KMS-11 (cell line): ENCODE results near the gene SYNDIG1.

Source experiments
- H2AFZ ChIP-seq: fragments of 200-600 bp; sonication (generic); 2 replicates; pipeline ENCODE4 v1.6.1; 2016; ENCODE audit warnings: antibody characterized with exemption, mixed run types, low read depth
- H3K27ac ChIP-seq: fragments of 200-600 bp; sonication (generic); 2 replicates; pipeline ENCODE4 v1.6.1; 2016; ENCODE audit warnings: mild to moderate bottlenecking, mixed run types
- H3K27me3 ChIP-seq: fragments of 200-600 bp; sonication (generic); 2 replicates; pipeline ENCODE4 v1.6.1; 2017; ENCODE audit warnings: mild to moderate bottlenecking, low read depth, mixed run types, moderate library complexity; ENCODE audit not compliant: insufficient read depth
- H3K36me3 ChIP-seq: fragments of 200-600 bp; sonication (generic); 2 replicates; pipeline ENCODE4 v1.6.1; 2017; ENCODE audit warnings: mild to moderate bottlenecking, mixed run types; ENCODE audit not compliant: insufficient read depth
- H3K4me1 ChIP-seq: fragments of 200-600 bp; sonication (generic); 2 replicates; pipeline ENCODE4 v1.6.1; 2016; ENCODE audit warnings: mild to moderate bottlenecking, low read depth, mixed run types; ENCODE audit not compliant: poor library complexity, severe bottlenecking
- H3K4me2 ChIP-seq: fragments of 200-600 bp; sonication (generic); 2 replicates; pipeline ENCODE4 v1.7.0; 2016; ENCODE audit warnings: mild to moderate bottlenecking, mixed run types
- H3K4me3 ChIP-seq: fragments of 200-600 bp; sonication (generic); IDR thresholded peaks from 2 replicates; pipeline ENCODE4 v1.6.1; 2017; ENCODE audit warnings: low read depth, low read length, mixed read lengths; ENCODE audit not compliant: insufficient read depth
- H3K79me2 ChIP-seq: fragments of 200-600 bp; sonication (generic); 2 replicates; pipeline ENCODE4 v1.6.1; 2016; ENCODE audit warnings: low read depth, mixed run types; ENCODE audit not compliant: insufficient read depth
- H3K9ac ChIP-seq: fragments of 200-600 bp; sonication (generic); 2 replicates; pipeline ENCODE4 v1.6.1; 2016; ENCODE audit warnings: mild to moderate bottlenecking, mixed run types
- H4K20me1 ChIP-seq: fragments of 200-600 bp; sonication (generic); 2 replicates; pipeline ENCODE4 v1.6.1; 2016; ENCODE audit warnings: mild to moderate bottlenecking, mixed run types; ENCODE audit not compliant: insufficient read depth
- CTCF ChIP-seq: fragments of 200-600 bp; sonication (generic); conservative IDR thresholded peaks from 2 replicates; pipeline ENCODE4 v1.6.1; 2017; ENCODE audit warnings: low read depth, mild to moderate bottlenecking, antibody characterized with exemption, low read length, moderate library complexity, mixed read lengths

SYNDIG1 gene

DNA sequence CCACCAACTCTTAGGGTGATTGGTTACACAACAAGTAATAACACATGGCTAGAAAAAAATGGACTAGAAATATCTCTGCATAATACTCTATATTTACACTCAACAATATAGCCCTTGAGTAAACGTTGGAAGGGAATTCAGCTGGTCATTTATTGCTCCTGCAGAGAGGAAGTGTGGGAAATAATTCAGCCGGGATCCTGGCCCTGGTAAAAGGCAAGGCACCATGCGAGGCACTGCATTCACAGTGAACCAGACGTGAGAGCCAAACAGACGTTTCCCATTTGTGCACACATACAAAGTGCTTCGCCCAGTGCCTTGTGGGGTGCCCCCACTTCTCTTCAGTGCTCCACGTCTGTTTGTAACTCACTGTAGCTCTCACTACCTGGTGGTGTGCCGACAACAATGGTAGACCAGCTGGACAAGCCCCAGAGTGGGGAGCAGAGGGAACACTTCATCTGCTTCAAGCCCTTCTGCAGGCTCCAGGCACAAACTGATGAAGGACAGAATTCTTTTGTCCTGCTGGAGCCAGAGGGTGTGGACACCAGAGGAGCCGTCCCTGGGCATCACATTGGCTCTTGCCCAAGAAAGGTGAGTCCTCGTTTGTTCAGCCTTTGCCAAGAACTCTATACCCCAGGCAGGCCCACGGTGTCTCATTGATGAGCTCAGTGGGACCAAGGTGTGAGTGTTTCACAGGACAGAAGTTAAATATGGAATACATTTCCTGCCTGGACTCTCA lies 18.8 kb downstream of the SYNDIG1 start:
- H3K9ac ChIP-seq = no peak overlapping the region
- no peak overlapping the region for H3K4me3 ChIP-seq
- H3K79me2 ChIP-seq = peaks cover 31% of the 10 kb centered on the region
- TF ChIP-seq CTCF = no peak
- no peaks in the 10 kb centered on the region for H4K20me1 ChIP-seq
- no peaks in the 10 kb centered on the region for H3K36me3 ChIP-seq
- no peaks in the 10 kb centered on the region for H3K27me3 ChIP-seq
- H2AFZ ChIP-seq = no peak overlapping the region
- no peak overlapping the region for H3K4me2 ChIP-seq
- H3K27ac ChIP-seq = no peak overlapping the region
- H3K4me1 ChIP-seq = no peaks in the 10 kb centered on the region

DNA sequence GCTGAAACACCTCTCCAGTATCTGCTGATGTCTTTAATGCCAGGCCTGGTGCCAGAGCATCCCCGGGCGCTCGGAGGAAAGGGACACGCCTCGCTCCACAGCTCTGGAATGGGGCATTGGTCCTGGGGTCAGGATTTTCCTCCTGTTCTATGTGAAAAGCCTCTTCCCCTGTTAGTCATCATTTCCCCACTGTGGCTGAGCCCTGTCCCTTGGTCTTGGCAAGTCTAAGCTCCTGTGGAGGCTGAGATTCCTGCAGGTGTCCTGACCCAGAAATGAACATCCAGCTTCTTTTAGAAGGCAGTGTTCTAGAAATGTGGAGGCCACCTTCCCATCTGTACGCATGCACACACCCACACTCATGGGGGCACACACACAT lies 19.4 kb downstream of the SYNDIG1 start:
- peaks cover 26% of the 10 kb centered on the region for H3K79me2 ChIP-seq
- no peaks in the 10 kb centered on the region for H3K27me3 ChIP-seq
- H3K4me1 ChIP-seq = no peaks in the 10 kb centered on the region
- H3K36me3 ChIP-seq = no peaks in the 10 kb centered on the region
- H3K9ac ChIP-seq = no peak overlapping the region
- no peaks in the 10 kb centered on the region for H4K20me1 ChIP-seq
- H3K4me3 ChIP-seq = no peak overlapping the region
- no peak for TF ChIP-seq CTCF
- no peak overlapping the region for H3K27ac ChIP-seq
- no peak overlapping the region for H3K4me2 ChIP-seq
- no peak overlapping the region for H2AFZ ChIP-seq

DNA sequence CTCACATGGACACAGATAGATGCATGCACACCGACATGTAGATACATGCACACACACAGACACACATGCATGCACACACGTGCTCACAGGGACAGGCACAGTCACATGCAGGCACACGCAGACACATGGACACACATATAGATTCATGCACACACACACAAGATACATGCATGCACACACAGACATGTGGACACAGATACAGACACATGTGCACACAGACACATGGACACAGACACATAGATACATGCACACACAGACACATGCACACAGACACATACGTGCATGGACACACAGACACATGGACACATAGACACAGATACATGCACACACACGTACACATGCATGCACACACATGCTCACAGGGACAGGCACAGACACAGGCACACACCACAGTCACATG lies 19.8 kb downstream of the SYNDIG1 start:
- TF ChIP-seq CTCF = no peak

GRCh38 chr20:24489631-24490260 lies 20.3 kb downstream of the SYNDIG1 start:
- Histone ChIP-seq H2AFZ (no peak overlapping the region), H3K9ac (no peak overlapping the region), H3K36me3 (no peaks in the 10 kb centered on the region), H3K27ac (no peak overlapping the region), H3K79me2 (peaks cover 16% of the 10 kb centered on the region), H3K27me3 (no peaks in the 10 kb centered on the region), H3K4me2 (no peak overlapping the region), H3K4me3 (no peak overlapping the region), H4K20me1 (no peaks in the 10 kb centered on the region), H3K4me1 (no peaks in the 10 kb centered on the region)
- no peak for TF ChIP-seq CTCF

More for the DNA sequence above, 19.8 kb downstream of the SYNDIG1 start:
- Histone ChIP-seq H3K9ac (no peak overlapping the region), H3K4me1 (no peaks in the 10 kb centered on the region), H4K20me1 (no peaks in the 10 kb centered on the region), H2AFZ (no peak overlapping the region), H3K27ac (no peak overlapping the region), H3K4me2 (no peak overlapping the region), H3K4me3 (no peak overlapping the region), H3K79me2 (peaks cover 22% of the 10 kb centered on the region), H3K27me3 (no peaks in the 10 kb centered on the region), H3K36me3 (no peaks in the 10 kb centered on the region)
